ACC112 (cell line): ENCODE measurements around the gene C11orf97.

Experiments
- H2AFZ ChIP-seq: fragments of 200-600 bp; sonication (generic); one replicate; pipeline ENCODE4 v1.6.0; 2017; ENCODE audit warnings: antibody characterized with exemption, low read length; ENCODE audit not compliant: unreplicated experiment
- H3K27ac ChIP-seq: fragments of 200-600 bp; sonication (generic); 2 replicates; pipeline ENCODE4 v1.5.1; 2014; ENCODE audit warnings: low read depth, mild to moderate bottlenecking, antibody characterized with exemption, low read length, moderate library complexity
- H3K27me3 ChIP-seq: fragments of 200-600 bp; sonication (generic); 2 replicates; pipeline ENCODE4 v1.6.1; 2014; ENCODE audit warnings: mild to moderate bottlenecking, antibody characterized with exemption, low read length, moderate library complexity, mixed read lengths; ENCODE audit not compliant: insufficient read depth
- H3K36me3 ChIP-seq: fragments of 200-600 bp; sonication (generic); 2 replicates; pipeline ENCODE4 v1.6.1; 2016; ENCODE audit warnings: mild to moderate bottlenecking, antibody characterized with exemption, low read length, moderate library complexity, mixed read lengths; ENCODE audit not compliant: insufficient read depth
- H3K4me1 ChIP-seq: fragments of 200-600 bp; sonication (generic); one replicate; pipeline ENCODE4 v1.6.1; 2016; ENCODE audit warnings: low read length, mixed read lengths; ENCODE audit not compliant: insufficient read depth, unreplicated experiment, control insufficient read depth
- H3K4me3 ChIP-seq: fragments of 200-600 bp; sonication (generic); 2 replicates; pipeline ENCODE4 v1.5.1; 2014; ENCODE audit warnings: mild to moderate bottlenecking, low read depth, low read length
- H3K79me2 ChIP-seq: fragments of 200-600 bp; sonication (generic); one replicate; pipeline ENCODE4 v1.6.0; 2016; ENCODE audit warnings: low read length; ENCODE audit not compliant: control insufficient read depth, unreplicated experiment, insufficient read depth

The C11orf97 gene

DNA sequence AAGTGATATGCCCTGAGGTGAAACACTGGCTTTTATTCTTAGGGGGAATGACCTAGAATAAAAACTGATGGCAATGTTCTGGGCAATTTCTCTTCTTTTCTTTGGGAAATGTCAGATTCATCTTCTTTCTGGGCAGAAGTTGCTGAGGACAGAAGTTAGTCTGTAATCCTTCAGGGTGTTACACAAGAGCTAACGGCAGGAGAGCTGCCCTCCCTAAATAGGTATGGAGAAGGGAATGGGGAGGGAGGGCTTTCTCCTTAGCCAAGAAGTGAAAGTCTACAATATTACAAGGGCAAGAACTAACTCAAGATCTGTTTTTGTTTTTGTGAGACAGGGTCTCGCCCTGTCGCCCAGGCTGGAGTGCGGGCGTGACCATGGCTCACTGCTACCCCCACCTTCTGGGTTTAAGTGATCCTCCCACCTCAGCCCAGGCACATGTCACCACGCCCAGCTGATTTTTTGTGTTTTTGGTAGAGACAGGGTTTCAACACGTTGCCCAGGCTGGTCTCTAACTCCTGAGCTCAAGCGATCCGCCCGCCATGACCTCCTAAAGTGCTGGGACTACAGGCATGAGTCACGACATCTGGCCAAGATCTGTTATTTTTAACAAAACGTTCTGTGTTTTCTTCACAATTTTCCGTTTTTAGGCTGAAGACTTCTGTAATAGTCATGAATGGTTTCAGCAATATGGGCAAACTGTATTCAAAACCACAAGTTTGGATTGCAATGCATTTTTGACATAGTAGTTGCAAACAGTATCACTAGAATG lies 62.1 kb downstream of the C11orf97 start:
- Histone ChIP-seq H3K4me3 (peak overlapping the region; percentile 51; the same call in 1 of the 2 replicates), H3K27me3 (no peaks in the 10 kb centered on the region), H3K36me3 (no peaks in the 10 kb centered on the region), H3K79me2 (no peaks in the 10 kb centered on the region), H3K27ac (no peak overlapping the region), H3K4me1 (peaks cover 6% of the 10 kb centered on the region), H2AFZ (peak overlapping the region; percentile 25)

DNA sequence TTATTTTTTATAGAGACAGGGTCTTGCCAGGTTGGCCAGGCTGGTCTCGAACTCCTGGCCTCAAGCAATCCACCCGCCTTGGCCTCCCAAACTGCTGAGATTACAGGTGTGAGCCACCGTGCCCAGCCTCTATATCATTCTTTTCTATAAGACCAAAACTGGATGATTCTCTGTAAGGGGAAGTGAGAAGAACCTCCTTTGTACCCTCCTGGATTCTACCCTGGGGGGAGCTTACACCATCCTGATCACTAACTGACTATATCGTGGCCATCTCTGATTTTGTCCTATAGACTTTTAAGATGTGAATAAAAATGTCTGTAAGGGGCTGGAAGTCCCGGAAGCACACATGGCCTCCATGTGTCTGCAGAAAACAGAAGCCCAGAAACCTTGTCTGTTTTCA lies 64.0 kb downstream of the C11orf97 start:
- H3K36me3 ChIP-seq: no peaks in the 10 kb centered on the region
- H3K79me2 ChIP-seq: no peaks in the 10 kb centered on the region
- H3K27me3 ChIP-seq: no peaks in the 10 kb centered on the region
- peaks cover 6% of the 10 kb centered on the region for H3K4me1 ChIP-seq
- H2AFZ ChIP-seq: no peak overlapping the region
- H3K4me3 ChIP-seq: no peak overlapping the region
- no peak overlapping the region for H3K27ac ChIP-seq

DNA sequence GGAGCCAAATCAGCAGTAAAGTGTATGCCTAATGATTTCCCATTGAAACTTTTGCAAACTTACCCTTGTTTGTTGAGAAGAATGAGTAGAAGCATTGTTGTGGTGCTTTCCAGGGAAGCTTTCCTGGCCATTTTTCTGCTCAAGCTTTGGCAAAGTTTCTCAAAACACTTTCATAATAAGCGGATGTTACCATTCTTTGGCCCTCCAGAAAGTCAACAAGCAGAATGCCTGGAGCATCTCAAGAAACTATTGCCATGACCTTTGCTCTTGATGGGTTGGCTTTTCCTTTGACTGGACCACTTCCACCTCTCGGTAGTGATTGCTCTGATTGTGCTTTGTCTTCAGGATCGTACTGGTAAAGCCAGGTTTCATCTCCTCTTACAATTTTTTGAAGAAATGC lies 65.6 kb downstream of the C11orf97 start:
- H3K4me1 ChIP-seq: peaks cover 8% of the 10 kb centered on the region
- H2AFZ ChIP-seq: no peak overlapping the region
- no peaks in the 10 kb centered on the region for H3K36me3 ChIP-seq
- no peak overlapping the region for H3K4me3 ChIP-seq
- no peak overlapping the region for H3K27ac ChIP-seq
- no peaks in the 10 kb centered on the region for H3K27me3 ChIP-seq
- no peaks in the 10 kb centered on the region for H3K79me2 ChIP-seq
